ENCODE results near the gene IGF2R. TPM values are rescaled to one million over a fixed set of nuclear protein-coding genes. Genes with fewer than 3 reads are reported as not detected.

IGF2R gene
- polyA plus RNA-seq, 1 donor (not counting 4 experiments of a cell fraction or from before 2014, with no cell fraction given), result 40.9 TPM

DNA sequence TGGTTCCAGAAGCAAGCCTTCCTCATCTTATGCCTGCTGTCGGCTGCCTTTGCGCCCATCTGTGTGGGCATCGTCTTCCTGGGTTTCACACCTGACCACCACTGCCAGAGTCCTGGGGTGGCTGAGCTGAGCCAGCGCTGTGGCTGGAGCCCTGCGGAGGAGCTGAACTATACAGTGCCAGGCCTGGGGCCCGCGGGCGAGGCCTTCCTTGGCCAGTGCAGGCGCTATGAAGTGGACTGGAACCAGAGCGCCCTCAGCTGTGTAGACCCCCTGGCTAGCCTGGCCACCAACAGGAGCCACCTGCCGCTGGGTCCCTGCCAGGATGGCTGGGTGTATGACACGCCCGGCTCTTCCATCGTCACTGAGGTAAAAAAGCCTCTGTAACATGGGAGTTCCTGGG is 153.1 kb downstream of the IGF2R start:
- no peaks in the 10 kb centered on the region for H3K27me3 ChIP-seq (ENCODE audit: control insufficient read depth, extremely low read depth, insufficient read depth, low read length)
- H3K36me3 ChIP-seq (ENCODE audit: control insufficient read depth in 2 of 2, extremely low read depth in 1 of 2, insufficient read depth in 2 of 2, low read length in 2 of 2), result peaks cover 0 to 15% of the 10 kb centered on the region in 2 experiments
- FAIRE-seq, result no peak
- no peak overlapping the region for H3K27ac ChIP-seq (ENCODE audit: control insufficient read depth, insufficient read depth, low read length)
- DNase-seq (ENCODE audit: low read depth, low spot score), result no peak
- no peak overlapping the region for H3K4me3 ChIP-seq (ENCODE audit: control insufficient read depth in 2 of 3, extremely low read depth in 1 of 3, insufficient read depth in 2 of 3, low read depth in 1 of 3, low read length in 3 of 3)
- no peaks in the 10 kb centered on the region for H3K4me1 ChIP-seq (ENCODE audit: control insufficient read depth, extremely low read depth, insufficient read depth, low read length)
- H3K9me1 ChIP-seq (ENCODE audit: control insufficient read depth, extremely low read depth, insufficient read depth, low read length), result no peaks in the 10 kb centered on the region
- no peaks in the 10 kb centered on the region for H3K9me3 ChIP-seq (ENCODE audit: control insufficient read depth, low read depth, low read length)
- H2AFZ ChIP-seq (ENCODE audit: control insufficient read depth, low read length), result no peak overlapping the region
- dilution Hi-C loops (cut with MboI; ENCODE audit: extremely low pct_ligation_motif_present, low sequenced_read_pairs), result no loop called here
- no peaks in the 10 kb centered on the region for H3K79me2 ChIP-seq (ENCODE audit: control insufficient read depth, insufficient read depth, low read length)
- TF ChIP-seq, protein P1, sequence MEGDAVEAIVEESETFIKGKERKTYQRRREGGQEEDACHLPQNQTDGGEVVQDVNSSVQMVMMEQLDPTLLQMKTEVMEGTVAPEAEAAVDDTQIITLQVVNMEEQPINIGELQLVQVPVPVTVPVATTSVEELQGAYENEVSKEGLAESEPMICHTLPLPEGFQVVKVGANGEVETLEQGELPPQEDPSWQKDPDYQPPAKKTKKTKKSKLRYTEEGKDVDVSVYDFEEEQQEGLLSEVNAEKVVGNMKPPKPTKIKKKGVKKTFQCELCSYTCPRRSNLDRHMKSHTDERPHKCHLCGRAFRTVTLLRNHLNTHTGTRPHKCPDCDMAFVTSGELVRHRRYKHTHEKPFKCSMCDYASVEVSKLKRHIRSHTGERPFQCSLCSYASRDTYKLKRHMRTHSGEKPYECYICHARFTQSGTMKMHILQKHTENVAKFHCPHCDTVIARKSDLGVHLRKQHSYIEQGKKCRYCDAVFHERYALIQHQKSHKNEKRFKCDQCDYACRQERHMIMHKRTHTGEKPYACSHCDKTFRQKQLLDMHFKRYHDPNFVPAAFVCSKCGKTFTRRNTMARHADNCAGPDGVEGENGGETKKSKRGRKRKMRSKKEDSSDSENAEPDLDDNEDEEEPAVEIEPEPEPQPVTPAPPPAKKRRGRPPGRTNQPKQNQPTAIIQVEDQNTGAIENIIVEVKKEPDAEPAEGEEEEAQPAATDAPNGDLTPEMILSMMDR (optimal IDR thresholded peaks at IDR 0.05 in 1 of 3, IDR thresholded peaks at IDR 0.05 in 1 of 3, conservative IDR thresholded peaks at IDR 0.05 in 1 of 3; ENCODE audit: extremely low read depth in 1 of 3, insufficient read depth in 2 of 3, low read length in 3 of 3), result no peak
- no peak for TF ChIP-seq EZH2 (IDR thresholded peaks at IDR 0.05; ENCODE audit: low read length)
- H3K4me2 ChIP-seq (ENCODE audit: control insufficient read depth, extremely low read depth, insufficient read depth, low read depth, low read length), result no peak overlapping the region
- H3K9ac ChIP-seq (ENCODE audit: control insufficient read depth, extremely low read depth, insufficient read depth, low read length), result no peak overlapping the region
- H4K20me1 ChIP-seq (ENCODE audit: control insufficient read depth, extremely low read depth, insufficient read depth, low read length), result no peaks in the 10 kb centered on the region

DNA sequence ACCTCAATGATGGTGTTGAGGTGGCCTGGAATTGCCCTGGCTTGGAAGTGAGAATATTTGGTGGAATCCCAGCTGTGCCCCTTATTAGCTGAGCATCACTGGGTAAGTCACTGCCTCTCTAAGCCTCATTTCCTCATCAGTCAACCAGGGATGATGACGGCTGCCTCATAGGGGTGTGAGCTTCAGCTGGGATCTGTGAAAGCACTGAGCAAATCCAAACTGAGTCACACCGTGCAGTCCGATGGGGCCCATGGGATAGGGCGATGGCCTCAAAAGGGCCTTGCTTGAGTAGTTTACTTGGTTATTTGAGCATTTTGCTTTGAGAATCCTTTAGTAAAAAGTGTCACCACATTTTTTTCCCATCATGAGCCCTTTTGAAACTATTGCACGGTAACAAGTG is 153.9 kb downstream of the IGF2R start:
- Histone ChIP-seq H3K9ac (ENCODE audit: control insufficient read depth, extremely low read depth, insufficient read depth, low read length) (no peak overlapping the region), H3K36me3 (ENCODE audit: control insufficient read depth in 2 of 2, extremely low read depth in 1 of 2, insufficient read depth in 2 of 2, low read length in 2 of 2) (peaks cover 0 to 10% of the 10 kb centered on the region in 2 experiments), H3K79me2 (ENCODE audit: control insufficient read depth, insufficient read depth, low read length) (no peaks in the 10 kb centered on the region), H4K20me1 (ENCODE audit: control insufficient read depth, extremely low read depth, insufficient read depth, low read length) (no peaks in the 10 kb centered on the region), H3K4me2 (ENCODE audit: control insufficient read depth, extremely low read depth, insufficient read depth, low read depth, low read length) (no peak overlapping the region), H2AFZ (ENCODE audit: control insufficient read depth, low read length) (no peak overlapping the region), H3K27me3 (ENCODE audit: control insufficient read depth, extremely low read depth, insufficient read depth, low read length) (no peaks in the 10 kb centered on the region), H3K9me1 (ENCODE audit: control insufficient read depth, extremely low read depth, insufficient read depth, low read length) (no peaks in the 10 kb centered on the region), H3K4me1 (ENCODE audit: control insufficient read depth, extremely low read depth, insufficient read depth, low read length) (no peaks in the 10 kb centered on the region), H3K27ac (ENCODE audit: control insufficient read depth, insufficient read depth, low read length) (no peak overlapping the region), H3K9me3 (ENCODE audit: control insufficient read depth, low read depth, low read length) (no peaks in the 10 kb centered on the region), H3K4me3 (ENCODE audit: control insufficient read depth in 2 of 3, extremely low read depth in 1 of 3, insufficient read depth in 2 of 3, low read depth in 1 of 3, low read length in 3 of 3) (no peak overlapping the region)
- no peak for DNase-seq (ENCODE audit: low read depth, low spot score)
- FAIRE-seq, result no peak
- TF ChIP-seq, protein P1 (optimal IDR thresholded peaks at IDR 0.05 in 1 of 3, IDR thresholded peaks at IDR 0.05 in 1 of 3, conservative IDR thresholded peaks at IDR 0.05 in 1 of 3; ENCODE audit: extremely low read depth in 1 of 3, insufficient read depth in 2 of 3, low read length in 3 of 3), result no peak
- no peak for TF ChIP-seq EZH2 (IDR thresholded peaks at IDR 0.05; ENCODE audit: low read length)
- dilution Hi-C loops (cut with MboI; ENCODE audit: extremely low pct_ligation_motif_present, low sequenced_read_pairs), result no loop called here

All from keratinocyte (primary cell).